Naive thymus-derived CD8-positive, alpha-beta T cell (primary cell): ENCODE measurements around the gene FOLR1. TPM values are rescaled to one million over a fixed set of nuclear protein-coding genes. Genes with fewer than 3 reads are reported as not detected.
A peak's percentile ranks its signal among the peaks of the same experiment; 100 is the strongest.
"Not testable (repeated sequence)": the region's sequence is repeated elsewhere in the genome, so short reads cannot be mapped to it uniquely, and the experiment has no call there.

ENCODE experiments used
- ATAC-seq, 2 donors: fragments of 150-1000 bp; cut with Tn5 transposase in 1 of 2; sonication (Bioruptor Pico), chemical (Tn5 transposase) in 1 of 2; 1 replicate in 1 of 2; 2 replicates in 1 of 2; pipeline ENCODE4 v1.10.0; 2021; ENCODE audit warnings: mild to moderate bottlenecking in 2 of 2, moderate library complexity in 2 of 2
- POLR2A ChIA-PET: fragments of 350-600 bp; sonication (Branson Sonifier 250); formaldehyde crosslinking; loops from one replicate; lab custom pipeline; 2021; ENCODE audit warnings: antibody characterized with exemption; lab: Charles Lee
- DNase-seq, 10 donors: peaks; one replicate each; pipeline versions ENCODE4 v3.0.0 to v3.0.0-alpha.2; 2020 to 2022
- H3K27ac Mint-ChIP-seq, 10 donors: one replicate each; pipeline ENCODE4 v1.8.0; 2020 to 2022; ENCODE audit warnings: mild to moderate bottlenecking in 10 of 10, mixed read lengths in 10 of 10, moderate library complexity in 4 of 10, inconsistent platforms in 1 of 10
- H3K27me3 Mint-ChIP-seq, 5 donors: one replicate each; pipeline ENCODE4 v1.8.0; 2021 to 2022; ENCODE audit warnings: mixed read lengths in 5 of 5
- H3K36me3 Mint-ChIP-seq, 3 donors: one replicate each; pipeline ENCODE4 v1.8.0; 2020 to 2022; ENCODE audit warnings: mixed read lengths in 3 of 3, mild to moderate bottlenecking in 2 of 3, inconsistent platforms in 1 of 3
- H3K4me1 Mint-ChIP-seq, 4 donors: one replicate each; pipeline ENCODE4 v1.8.0; 2021 to 2022; ENCODE audit warnings: mixed read lengths in 4 of 4
- H3K4me3 Mint-ChIP-seq, 10 donors: one replicate each; pipeline ENCODE4 v1.8.0; 2020 to 2022; ENCODE audit warnings: mild to moderate bottlenecking in 10 of 10, mixed read lengths in 10 of 10, moderate library complexity in 6 of 10, inconsistent platforms in 1 of 10
- H3K9me3 Mint-ChIP-seq, 9 donors: one replicate each; pipeline ENCODE4 v1.8.0; 2020 to 2022; ENCODE audit warnings: mixed read lengths in 9 of 9, mild to moderate bottlenecking in 3 of 9, inconsistent platforms in 1 of 9, moderate library complexity in 1 of 9
- polyA plus RNA-seq, 3 donors: library from polyadenylated mRNA; unstranded; fragments of 300-500 nt; fragmentation: Illumina TruSeq; gene quantifications; one replicate each; pipeline ENCODE4 v1.2.3, GENCODE V29; 2021
- total RNA-seq, 8 experiments: library from RNA in 2 of 8; stranded (reverse) in 2 of 8; gene quantifications; one replicate each; pipeline ENCODE4 v1.2.3 and lab custom pipeline; 2021 to 2026

The FOLR1 gene
- total and polyA plus RNA-seq, 5 experiments from 2014 or later, result not detected

GRCh38 chr11:72169754-72170153 is 22.2 kb upstream of the FOLR1 start:
- H3K36me3 Mint-ChIP-seq, H3K4me1 Mint-ChIP-seq, H3K27me3 Mint-ChIP-seq, H3K4me3 Mint-ChIP-seq, ATAC-seq, DNase-seq, H3K9me3 Mint-ChIP-seq, POLR2A ChIA-PET: not testable (repeated sequence)
- peak overlapping the region in 1 of 10 donors; percentile 40 for H3K27ac Mint-ChIP-seq

DNA sequence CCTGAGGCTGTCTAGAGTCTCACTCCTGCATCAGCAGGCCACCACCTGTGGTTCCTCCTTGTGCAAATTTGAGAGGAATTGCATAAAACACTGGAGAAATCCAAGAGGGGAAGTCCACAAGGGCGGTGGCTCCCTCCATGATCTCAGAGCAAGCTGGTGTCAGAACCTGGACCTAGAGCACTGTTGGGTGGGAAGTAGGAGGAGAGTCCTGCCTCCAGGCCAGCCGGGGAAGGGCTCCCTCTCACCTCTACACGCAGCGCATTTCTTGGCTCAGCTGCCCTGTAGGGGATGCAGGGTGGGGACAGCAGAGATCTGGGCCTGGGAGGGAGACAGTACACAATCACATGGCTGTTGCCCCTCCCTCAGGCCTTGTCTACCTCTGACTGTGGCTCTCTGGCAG is 19.9 kb upstream of the FOLR1 start:
- H3K27me3 Mint-ChIP-seq, ATAC-seq, POLR2A ChIA-PET, H3K4me3 Mint-ChIP-seq, DNase-seq, H3K36me3 Mint-ChIP-seq, H3K27ac Mint-ChIP-seq, H3K9me3 Mint-ChIP-seq, H3K4me1 Mint-ChIP-seq: not testable (repeated sequence)

DNA sequence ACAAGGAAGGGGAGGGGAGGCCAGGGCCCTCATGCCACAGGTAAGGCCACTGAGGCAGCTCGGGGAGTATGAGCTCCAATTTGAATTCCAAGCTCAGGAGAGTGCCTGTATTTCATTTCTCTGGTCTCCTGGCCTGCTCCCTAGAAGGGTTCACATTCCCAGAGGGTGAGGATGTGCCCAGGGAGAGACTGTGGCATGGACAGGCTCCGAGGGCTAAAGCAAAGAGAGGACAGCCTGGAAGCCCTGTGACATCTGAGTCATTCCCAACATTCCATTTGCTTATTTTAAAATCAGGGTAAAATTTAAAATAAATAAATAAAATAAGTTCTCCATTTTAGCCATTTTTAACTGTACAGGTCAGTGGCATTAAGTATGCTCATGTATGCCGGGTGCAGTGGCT is 18.6 kb upstream of the FOLR1 start:
- Mint-ChIP-seq H3K9me3 (no peaks in the 10 kb centered on the region), H3K27me3 (peaks cover 0 to 10% (median 3%) of the 10 kb centered on the region in 5 donors), H3K4me1 (peaks cover 0 to 4% (median 1%) of the 10 kb centered on the region in 4 donors), H3K36me3 (no peaks in the 10 kb centered on the region), H3K27ac (no peak overlapping the region), H3K4me3 (no peak overlapping the region)
- no peak for DNase-seq
- ATAC-seq, result no peak
- POLR2A ChIA-PET, result interaction anchor here (0.7 kb wide), 1 partner anchor 264 kb away, joined by 3 read pairs; no protein-coding TSS in a partner anchor

DNA sequence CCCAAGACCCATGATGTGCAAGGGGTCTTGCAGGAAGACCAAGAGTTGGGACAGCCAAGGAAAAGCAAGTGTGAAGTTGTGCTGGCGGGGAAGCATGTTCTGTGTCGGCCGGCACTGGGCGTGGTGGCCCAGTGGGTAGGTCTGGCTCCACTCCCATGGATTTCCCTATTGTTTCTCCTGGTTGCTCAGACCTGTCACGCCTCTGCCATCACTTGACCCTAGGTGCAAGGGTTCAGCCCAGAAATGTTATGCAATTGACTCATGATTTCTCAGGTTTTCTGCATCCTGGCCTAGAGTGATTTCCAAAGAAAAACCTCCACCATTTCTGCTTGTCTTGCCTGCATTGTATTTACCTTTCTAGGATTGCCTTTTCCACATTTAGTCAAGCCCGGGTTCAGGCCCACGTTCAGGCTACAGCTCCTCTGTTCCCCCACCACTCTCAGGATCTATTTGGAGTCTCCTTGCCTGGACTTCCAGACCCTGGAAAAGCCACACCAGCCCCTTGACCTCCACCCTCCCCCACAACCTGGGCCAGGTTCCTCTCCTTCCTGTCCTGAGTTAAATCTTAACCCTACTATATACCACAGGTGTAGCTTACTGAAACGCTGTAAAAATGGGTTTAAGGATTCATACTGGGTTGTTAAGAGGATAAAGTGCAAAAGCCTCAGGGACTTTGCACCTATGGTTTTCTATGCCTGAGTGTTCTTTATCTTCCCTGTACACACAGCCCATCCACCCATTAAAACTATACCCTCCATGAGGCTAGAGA is 17.5 kb upstream of the FOLR1 start:
- ATAC-seq, result no peak
- peaks cover 0 to 4% (median 1%) of the 10 kb centered on the region in 4 donors for H3K4me1 Mint-ChIP-seq
- no peak overlapping the region for H3K27ac Mint-ChIP-seq
- peaks cover 0 to 10% (median 3%) of the 10 kb centered on the region in 5 donors for H3K27me3 Mint-ChIP-seq
- POLR2A ChIA-PET, result no interaction called here
- no peaks in the 10 kb centered on the region for H3K9me3 Mint-ChIP-seq
- DNase-seq, result no peak
- no peak overlapping the region for H3K4me3 Mint-ChIP-seq
- H3K36me3 Mint-ChIP-seq, result no peaks in the 10 kb centered on the region

GRCh38 chr11:72177656-72178055 is 14.3 kb upstream of the FOLR1 start:
- DNase-seq (no peak), ATAC-seq (no peak)
- no peaks in the 10 kb centered on the region for H3K36me3 Mint-ChIP-seq
- no peak overlapping the region for H3K4me3 Mint-ChIP-seq
- POLR2A ChIA-PET, result no interaction called here
- no peak overlapping the region for H3K27ac Mint-ChIP-seq
- H3K9me3 Mint-ChIP-seq, result no peaks in the 10 kb centered on the region
- peaks cover 3 to 9% (median 5%) of the 10 kb centered on the region in 5 donors for H3K27me3 Mint-ChIP-seq
- H3K4me1 Mint-ChIP-seq, result no peaks in the 10 kb centered on the region

DNA sequence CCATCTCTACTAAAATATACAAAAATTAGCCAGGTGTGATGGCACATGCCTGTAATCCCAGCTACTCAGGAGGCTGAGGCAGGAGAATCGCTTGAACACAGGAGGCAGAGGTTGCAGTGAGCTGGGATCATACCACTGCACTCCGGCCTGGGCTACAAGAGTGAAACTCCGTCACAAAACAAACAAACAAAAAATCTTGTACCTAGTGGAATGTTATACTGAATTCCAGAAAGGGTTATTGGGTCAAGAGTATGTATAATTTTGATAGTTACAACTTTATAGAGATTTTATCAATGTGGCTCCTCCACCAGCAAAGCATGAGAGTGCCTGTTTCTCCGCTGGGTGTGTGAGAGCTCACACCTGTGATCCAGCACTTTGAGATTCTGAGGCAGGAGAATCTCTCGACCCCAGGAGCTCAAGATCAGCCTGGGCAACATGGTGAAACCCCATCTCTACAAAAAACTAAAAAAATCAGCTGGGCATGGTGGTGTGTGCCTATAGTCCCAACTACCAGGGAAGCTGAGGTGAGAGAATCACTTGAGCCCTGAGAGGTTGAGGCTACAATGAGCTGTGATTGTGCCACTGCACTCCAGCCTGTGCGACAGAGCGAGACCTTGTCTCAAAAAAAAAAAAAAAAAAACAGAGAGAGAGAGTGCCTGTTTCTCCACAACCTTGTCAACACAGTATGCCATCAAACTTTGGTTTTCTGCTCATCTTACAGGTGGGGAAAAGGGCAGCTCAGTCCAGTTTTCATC is 12.7 kb upstream of the FOLR1 start:
- H3K9me3 Mint-ChIP-seq, result no peaks in the 10 kb centered on the region
- H3K27me3 Mint-ChIP-seq, result peaks cover 0 to 12% (median 8%) of the 10 kb centered on the region in 5 donors
- H3K4me3 Mint-ChIP-seq, result no peak overlapping the region
- H3K27ac Mint-ChIP-seq, result no peak overlapping the region
- ATAC-seq (no peak), DNase-seq (no peak)
- POLR2A ChIA-PET, result interaction anchor here (0.7 kb wide), 1 partner anchor 231 kb away, joined by 6 read pairs; no protein-coding TSS in a partner anchor
- H3K36me3 Mint-ChIP-seq, result no peaks in the 10 kb centered on the region
- H3K4me1 Mint-ChIP-seq, result peaks cover 2 to 6% (median 3%) of the 10 kb centered on the region in 4 donors

- Mint-ChIP-seq H3K27ac (peak overlapping the region in 1 of 10 donors; percentile 17), H3K27me3 (peaks cover 0 to 12% (median 8%) of the 10 kb centered on the region in 5 donors), H3K4me1 (peaks cover 2 to 6% (median 3%) of the 10 kb centered on the region in 4 donors), H3K9me3 (no peaks in the 10 kb centered on the region), H3K4me3 (no peak overlapping the region), H3K36me3 (no peaks in the 10 kb centered on the region)
- DNase-seq (no peak), ATAC-seq (no peak)
- POLR2A ChIA-PET, result no interaction called here
These were observed 12.0 kb upstream of the FOLR1 start for GRCh38 chr11:72179804-72180396.

DNA sequence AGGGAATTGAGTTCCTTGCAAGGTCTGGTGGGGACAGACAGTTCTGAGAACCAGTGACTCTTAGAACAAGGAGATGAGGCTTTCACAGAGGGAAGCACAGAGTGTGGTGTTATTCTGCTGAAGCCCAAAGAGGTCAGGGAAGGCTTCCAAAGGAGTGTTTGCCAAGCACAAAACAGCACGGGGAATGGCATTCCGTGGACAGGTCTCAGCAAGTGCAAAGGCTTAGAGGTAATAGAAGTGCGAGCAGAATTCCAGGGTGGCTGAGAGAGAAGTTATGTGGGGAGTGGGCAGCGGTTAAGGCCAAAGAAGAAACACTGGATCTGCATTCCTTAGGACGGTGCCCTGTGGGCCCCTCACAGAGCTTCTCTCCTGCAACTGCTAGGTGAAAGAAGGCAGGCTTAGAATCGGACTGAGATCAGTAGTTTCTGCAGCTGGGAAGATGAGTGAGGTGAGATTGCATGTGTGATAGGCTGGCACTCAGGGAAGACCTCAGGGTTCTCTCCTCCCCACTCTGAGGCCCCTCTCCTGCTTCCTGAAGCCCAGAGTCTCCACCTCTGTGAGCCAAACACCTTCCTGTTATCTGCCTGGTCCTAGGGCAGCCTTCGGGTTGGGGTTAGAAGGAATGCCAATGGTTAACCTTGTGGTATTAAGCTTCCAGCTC is 10.9 kb upstream of the FOLR1 start:
- Mint-ChIP-seq H3K27me3 (peaks cover 0 to 12% (median 8%) of the 10 kb centered on the region in 5 donors), H3K27ac (peak overlapping the region in 1 of 10 donors; percentile 22)
- H3K9me3 Mint-ChIP-seq, H3K36me3 Mint-ChIP-seq, ATAC-seq, H3K4me3 Mint-ChIP-seq, POLR2A ChIA-PET, H3K4me1 Mint-ChIP-seq, DNase-seq: not testable (repeated sequence)

DNA sequence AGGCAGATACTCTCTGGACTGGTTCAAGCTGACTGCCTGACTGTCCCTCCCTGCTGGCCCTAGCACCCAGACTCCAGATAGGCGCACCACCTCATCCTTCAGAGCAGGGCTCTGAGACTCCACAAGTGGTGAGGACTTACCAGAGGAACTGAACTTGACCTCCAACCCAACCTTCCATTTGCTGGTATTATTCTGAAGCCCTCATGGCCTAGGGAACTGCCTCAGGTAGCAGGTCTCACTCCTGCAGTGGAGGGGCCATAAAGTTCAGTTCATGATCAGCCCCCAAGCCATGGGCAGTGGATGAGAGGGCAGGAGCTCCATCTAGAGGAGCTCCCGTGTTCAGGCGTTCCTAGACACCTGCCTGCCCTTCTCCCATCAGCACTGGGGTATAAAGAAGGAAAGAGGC is 10.4 kb upstream of the FOLR1 start:
- H3K9me3 Mint-ChIP-seq, POLR2A ChIA-PET: not testable (repeated sequence)
- peaks cover 0 to 12% (median 8%) of the 10 kb centered on the region in 5 donors for H3K27me3 Mint-ChIP-seq

DNA sequence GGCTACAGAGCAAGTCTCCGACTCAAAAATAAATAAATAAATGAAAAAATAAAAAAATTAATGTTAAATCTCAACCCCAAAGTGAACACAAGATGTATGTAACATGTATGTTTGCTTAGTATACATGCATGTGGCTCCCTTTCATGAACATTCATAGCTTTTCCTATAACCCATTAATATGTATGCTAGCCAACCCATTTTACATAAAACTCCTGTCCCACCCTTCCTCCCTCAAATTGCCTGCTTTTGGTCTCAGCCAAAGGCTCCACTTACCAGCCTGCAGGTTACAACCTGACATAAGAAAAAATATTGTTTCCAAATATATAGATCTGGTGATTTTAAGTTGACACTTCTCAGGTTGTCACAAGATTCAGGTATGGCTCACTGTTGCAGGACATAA is 3.7 kb upstream of the FOLR1 start:
- no peak for DNase-seq
- H3K4me3 Mint-ChIP-seq, result no peak overlapping the region
- POLR2A ChIA-PET, result no interaction called here
- peaks cover 0 to 5% (median 2%) of the 10 kb centered on the region in 5 donors for H3K27me3 Mint-ChIP-seq
- H3K4me1 Mint-ChIP-seq, result peaks cover 2 to 4% (median 2%) of the 10 kb centered on the region in 4 donors
- H3K36me3 Mint-ChIP-seq, result no peaks in the 10 kb centered on the region
- H3K9me3 Mint-ChIP-seq, result no peaks in the 10 kb centered on the region
- peak overlapping the region in 1 of 10 donors; percentile 3 for H3K27ac Mint-ChIP-seq
- ATAC-seq, result no peak

More for the DNA sequence above, 10.4 kb upstream of the FOLR1 start:
- not testable (repeated sequence) for DNase-seq, H3K27ac Mint-ChIP-seq, H3K4me3 Mint-ChIP-seq, H3K4me1 Mint-ChIP-seq, H3K36me3 Mint-ChIP-seq, ATAC-seq

DNA sequence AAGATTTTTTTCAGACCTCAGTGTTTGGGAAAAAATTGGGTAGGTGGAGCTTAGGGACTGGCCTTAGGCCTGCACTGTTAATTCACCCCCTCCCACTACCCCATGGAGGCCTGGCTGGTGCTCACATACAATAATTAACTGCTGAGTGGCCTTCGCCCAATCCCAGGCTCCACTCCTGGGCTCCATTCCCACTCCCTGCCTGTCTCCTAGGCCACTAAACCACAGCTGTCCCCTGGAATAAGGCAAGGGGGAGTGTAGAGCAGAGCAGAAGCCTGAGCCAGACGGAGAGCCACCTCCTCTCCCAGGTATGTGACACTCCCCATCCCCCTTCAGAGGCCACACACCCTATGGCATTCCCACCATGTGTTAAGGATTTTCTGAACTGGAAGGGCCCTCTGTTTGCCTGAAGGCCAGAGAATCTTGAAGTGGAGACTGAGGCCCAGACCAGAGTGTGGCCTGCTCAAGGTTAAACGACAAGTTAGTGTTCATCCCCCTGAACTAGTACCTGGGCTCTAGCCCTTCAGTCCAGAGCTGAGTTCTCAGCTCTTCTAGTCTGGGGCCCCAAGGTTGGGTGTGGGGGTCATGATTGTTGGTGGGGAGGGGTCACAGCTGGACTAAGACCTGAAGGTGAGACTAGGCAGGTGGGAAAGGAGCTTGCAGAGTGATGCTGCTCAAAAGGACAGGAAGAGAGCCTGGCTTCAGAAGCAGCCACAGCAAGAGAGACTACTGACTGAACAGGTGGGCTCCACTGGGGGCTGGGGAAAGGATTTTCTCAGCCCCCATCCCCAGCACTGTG is 2.3 kb upstream of the FOLR1 start:
- DNase-seq, result no peak
- ATAC-seq, result no peak
- no peaks in the 10 kb centered on the region for H3K36me3 Mint-ChIP-seq
- H3K9me3 Mint-ChIP-seq, result no peaks in the 10 kb centered on the region
- POLR2A ChIA-PET, result no interaction called here
- H3K4me3 Mint-ChIP-seq, result no peak overlapping the region
- peaks cover 0 to 3% (median 0%) of the 10 kb centered on the region in 5 donors for H3K27me3 Mint-ChIP-seq
- no peaks in the 10 kb centered on the region for H3K4me1 Mint-ChIP-seq
- no peak overlapping the region for H3K27ac Mint-ChIP-seq

- no peak overlapping the region for H3K4me3 Mint-ChIP-seq
- H3K27ac Mint-ChIP-seq, result peak overlapping the region in 3 of 10 donors; percentile 3 to 35 (median 9)
- no peak for ATAC-seq
- H3K9me3 Mint-ChIP-seq, result no peaks in the 10 kb centered on the region
- POLR2A ChIA-PET, result no interaction called here
- DNase-seq, result no peak
- no peaks in the 10 kb centered on the region for H3K36me3 Mint-ChIP-seq
- H3K4me1 Mint-ChIP-seq, result no peaks in the 10 kb centered on the region
- H3K27me3 Mint-ChIP-seq, result peaks cover 0 to 3% (median 0%) of the 10 kb centered on the region in 5 donors
These were observed 1.3 kb upstream of the FOLR1 start for GRCh38 chr11:72190631-72191071.
